GM21717 (cell line): ENCODE measurements around the gene ARID2.

Experiments
- ATAC-seq: cut with Tn5 transposase; IDR thresholded peaks from one replicate; pipeline ENCODE4 v1.9.1; 2021; ENCODE audit warnings: mild to moderate bottlenecking, moderate library complexity; ENCODE audit not compliant: unreplicated experiment

The ARID2 gene

DNA sequence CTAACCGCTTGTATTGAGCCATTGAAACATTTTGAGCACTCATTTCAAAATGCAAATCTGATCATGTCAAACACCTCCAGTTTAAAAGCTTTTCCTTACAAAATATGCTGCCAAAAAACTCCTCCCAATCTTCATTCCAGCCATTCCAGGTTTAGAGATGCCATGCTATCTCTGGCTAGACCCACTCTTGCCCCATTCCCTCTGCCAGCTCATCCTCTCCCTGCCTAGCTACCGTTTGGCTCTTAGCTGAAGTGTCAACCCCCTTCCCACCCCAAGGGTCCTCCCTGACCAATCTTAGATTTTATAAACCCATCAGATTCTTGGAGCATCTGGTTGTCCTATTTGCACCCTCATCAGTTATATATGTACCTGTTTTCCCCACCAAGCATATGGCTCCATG, 185.9 kb downstream of the ARID2 start:
- no peak for ATAC-seq

DNA sequence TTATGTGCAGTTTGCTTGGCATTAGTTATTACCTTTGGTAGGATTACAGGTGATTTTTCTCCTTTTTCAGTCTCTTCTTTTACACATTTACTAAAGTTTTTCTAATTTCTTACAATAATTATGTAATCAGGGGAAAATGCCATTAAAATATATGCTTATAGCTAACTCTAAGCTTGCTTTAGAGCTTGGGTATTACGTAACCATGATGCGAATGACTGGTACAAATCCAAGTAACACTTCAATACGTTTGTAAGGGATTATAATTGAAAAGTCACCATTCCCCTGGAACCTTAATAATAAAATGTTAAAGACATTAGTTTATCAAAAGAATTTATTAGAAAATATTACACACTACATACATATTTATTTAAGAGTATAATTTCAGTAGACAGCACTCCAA, 189.3 kb downstream of the ARID2 start:
- no peak for ATAC-seq

DNA sequence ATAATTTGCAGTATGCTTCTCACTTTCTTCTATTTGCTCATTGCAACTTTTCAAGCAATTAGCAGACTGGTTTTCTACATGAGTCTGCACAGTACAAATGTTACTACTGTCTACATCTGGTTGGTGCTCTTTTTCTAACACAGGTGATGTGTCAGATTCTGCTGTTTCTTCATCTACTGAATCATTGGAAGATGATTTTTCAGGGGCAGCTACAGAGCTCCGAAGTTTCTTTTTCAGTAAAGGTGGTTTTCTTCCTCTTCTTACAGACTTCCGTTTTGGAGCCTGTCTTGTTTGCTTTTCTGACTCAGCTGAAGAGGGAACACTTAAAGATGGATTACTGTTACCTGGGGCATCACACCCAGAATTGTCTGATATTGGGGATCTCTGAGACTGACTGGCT, 198.8 kb downstream of the ARID2 start:
- ATAC-seq: no peak

DNA sequence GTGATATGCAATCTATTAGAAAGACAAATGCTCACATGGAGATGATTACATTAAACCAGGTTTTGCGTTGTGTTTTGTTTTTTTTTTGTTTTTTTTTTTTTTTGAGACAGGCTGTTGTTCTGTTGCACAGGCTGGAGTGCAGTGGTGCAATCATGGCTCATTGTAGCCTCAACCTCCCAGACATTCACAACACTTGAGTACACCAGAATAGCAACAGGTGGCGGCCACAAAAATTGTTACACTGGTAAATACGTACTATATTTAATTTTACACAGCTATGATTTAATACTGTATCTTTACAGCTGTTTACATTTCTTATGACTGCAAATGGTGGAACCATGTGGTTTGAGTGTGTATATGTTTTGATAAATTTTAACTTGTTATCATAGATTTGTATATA, 200.9 kb downstream of the ARID2 start:
- no peak for ATAC-seq

DNA sequence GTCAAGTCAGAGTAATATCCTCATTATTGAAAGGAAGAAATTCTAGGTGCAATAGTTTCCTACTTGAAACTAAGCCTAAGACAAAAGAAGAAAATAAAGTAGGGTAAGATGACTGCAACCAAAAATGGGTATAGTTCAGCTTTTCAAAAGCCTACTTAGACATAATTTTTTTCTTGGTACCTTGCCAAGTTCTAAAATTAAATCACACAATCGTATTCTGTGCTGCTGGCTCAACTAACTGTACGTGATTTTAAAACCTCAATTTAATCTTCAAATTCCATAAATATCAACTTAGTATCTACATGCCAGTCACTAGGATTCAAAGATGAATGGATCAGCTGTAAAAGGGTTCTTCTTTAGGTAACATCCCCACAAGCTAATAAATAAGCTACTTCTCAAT, 204.0 kb downstream of the ARID2 start:
- ATAC-seq: no peak

DNA sequence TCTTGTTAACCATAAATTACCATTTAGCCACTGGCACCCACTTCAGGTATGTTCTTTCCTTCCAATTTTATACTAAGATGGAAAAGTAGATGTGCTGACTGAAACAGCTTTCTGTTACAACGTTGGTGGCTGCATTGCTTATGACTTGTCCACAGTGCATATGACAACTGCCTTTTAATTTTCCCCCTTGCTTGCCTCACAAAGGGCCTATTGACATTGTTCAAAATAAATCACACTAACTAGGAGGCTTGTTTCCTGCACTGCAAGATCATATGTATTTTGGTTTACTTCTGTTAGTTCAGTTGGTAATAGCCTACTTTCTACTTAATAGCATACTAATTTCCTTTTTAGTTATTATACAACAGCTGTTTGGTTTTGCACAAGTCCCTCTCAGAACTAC, 205.4 kb downstream of the ARID2 start:
- ATAC-seq: no peak

DNA sequence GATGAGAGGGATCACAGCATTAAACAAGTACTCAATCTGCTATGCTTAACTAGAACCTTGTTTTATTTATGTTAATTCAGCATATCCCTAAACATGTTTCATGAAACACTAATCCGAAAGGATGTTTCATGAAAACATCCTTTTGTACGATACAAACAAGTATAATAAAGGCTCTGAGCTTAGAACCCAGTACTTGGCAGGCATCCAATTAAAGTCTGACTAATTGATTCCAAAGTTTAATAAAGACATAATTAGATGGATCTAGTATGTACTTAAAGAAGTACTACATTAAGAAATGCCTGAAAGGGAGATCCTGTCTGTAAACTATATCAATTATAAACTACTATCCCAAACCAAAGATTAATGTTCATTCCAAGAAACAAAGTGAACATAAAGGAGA, 209.1 kb downstream of the ARID2 start:
- ATAC-seq: no peak

DNA sequence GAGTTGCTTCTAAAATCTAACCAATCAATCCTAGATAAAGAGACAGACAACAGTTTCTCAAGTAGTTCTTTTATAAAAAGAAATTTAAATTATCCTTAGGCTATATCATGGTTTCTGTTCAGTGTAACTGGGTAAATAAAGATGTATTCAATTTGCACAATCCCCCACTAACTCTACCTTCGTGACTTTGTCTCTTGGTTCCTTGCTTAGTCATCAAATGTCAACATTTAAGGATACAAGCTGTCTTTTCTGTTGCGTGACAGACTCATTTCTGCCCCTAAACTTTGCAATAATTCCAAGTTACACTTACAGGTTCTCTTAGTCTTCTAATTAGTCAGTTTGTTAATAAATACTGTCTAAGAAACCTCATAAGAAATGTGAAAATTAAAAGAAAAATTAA, 210.3 kb downstream of the ARID2 start:
- no peak for ATAC-seq

DNA sequence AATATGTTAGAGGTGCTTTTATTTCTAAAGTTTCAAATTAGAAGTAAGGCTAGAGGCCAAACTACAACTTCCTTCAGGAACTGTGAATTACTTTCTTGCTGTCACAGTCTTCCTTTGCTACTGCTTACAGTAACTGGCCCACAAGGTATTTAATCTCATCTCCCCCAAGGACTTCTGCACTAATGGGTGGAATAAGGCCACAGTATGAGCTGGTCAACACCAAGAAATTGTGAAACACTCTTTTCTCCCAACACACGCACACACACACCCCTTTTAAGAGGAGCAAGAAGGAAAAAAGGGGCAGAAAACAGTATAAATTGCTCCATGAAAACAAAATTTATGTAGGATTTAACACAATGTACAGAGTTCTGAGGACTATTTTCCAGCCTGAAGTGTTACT, 215.3 kb downstream of the ARID2 start:
- no peak for ATAC-seq

DNA sequence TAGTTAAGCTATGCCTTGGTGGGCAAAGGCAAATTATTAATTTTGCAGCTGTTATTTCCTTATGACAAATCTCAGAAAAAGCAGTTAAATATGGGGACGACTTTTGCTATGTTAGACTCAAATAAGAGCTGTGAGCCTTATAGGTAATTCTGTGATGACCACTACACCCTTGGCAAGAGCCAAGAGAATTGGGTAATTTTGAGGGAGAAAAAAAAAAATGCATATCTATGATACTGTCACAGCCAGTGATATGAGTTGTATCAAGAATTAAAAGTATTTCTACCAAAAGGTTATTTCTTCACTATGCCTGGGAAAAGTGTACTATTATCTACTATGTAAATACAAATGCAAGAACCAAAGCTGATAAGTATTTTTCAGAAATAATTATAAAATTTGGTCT, 216.9 kb downstream of the ARID2 start:
- ATAC-seq: no peak

DNA sequence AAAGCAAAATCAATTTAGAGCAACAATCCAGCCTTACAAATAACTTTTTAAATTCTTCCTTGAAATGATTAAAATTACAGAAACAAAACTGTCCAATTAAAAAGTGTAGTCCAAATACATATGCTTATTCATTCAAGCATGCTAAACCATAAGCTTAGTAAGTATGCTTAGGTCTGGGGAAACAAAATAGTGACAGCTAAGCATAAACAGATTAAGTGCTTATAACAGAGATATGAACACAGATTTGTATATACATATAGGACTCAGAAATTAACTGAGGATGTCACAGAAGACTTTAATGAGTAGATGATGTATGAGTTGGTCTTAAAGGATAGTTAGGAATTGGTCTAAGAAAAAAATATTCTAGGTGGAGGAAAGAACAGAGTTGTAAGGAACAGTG, 219.0 kb downstream of the ARID2 start:
- no peak for ATAC-seq
